Large intestine (tissue), 3 donors: ENCODE data around the gene TCF25. TPM values are rescaled to one million over a fixed set of nuclear protein-coding genes. Genes with fewer than 3 reads are reported as not detected.

ENCODE experiments used
- DNase-seq, 2 donors: peaks; one replicate each; pipeline versions ENCODE4 v3.0.0 to v3.0.0-alpha.2; 2013
- H3K27ac ChIP-seq: one replicate; pipeline ENCODE4 v1.5.1; 2013; ENCODE audit warnings: low read length
- H3K27me3 ChIP-seq: 2 replicates; pipeline ENCODE4 v1.6.1; 2013; ENCODE audit warnings: low read length; ENCODE audit not compliant: control insufficient read depth, insufficient read depth
- H3K36me3 ChIP-seq: 2 replicates; pipeline ENCODE4 v1.6.1; 2013; ENCODE audit warnings: low read length; ENCODE audit not compliant: control insufficient read depth, insufficient read depth
- H3K4me1 ChIP-seq: one replicate; pipeline ENCODE4 v1.6.1; 2013; ENCODE audit warnings: low read length; ENCODE audit not compliant: control insufficient read depth, insufficient read depth
- H3K4me3 ChIP-seq: one replicate; pipeline ENCODE4 v1.5.1; 2013; ENCODE audit warnings: low read length
- H3K9me3 ChIP-seq: one replicate; pipeline ENCODE4 v1.6.1; 2013; ENCODE audit warnings: mild to moderate bottlenecking, low read depth, low read length, moderate library complexity; ENCODE audit not compliant: control insufficient read depth
- WGBS: methylation state at CpG from one replicate; pipeline ENCODE4 v1.1.5; 2013; ENCODE audit warnings: low lambda C conversion rate; ENCODE audit not compliant: insufficient coverage; 5-methylcytosine and 5-hydroxymethylcytosine counted together
- polyA plus RNA-seq: library from polyadenylated mRNA; unstranded; fragments of 120-200 nt; gene quantifications from one replicate; pipeline ENCODE4 v1.2.1, GENCODE V29; 2013

The TCF25 gene
- polyA plus RNA-seq, 1 donor, result 129 TPM

DNA sequence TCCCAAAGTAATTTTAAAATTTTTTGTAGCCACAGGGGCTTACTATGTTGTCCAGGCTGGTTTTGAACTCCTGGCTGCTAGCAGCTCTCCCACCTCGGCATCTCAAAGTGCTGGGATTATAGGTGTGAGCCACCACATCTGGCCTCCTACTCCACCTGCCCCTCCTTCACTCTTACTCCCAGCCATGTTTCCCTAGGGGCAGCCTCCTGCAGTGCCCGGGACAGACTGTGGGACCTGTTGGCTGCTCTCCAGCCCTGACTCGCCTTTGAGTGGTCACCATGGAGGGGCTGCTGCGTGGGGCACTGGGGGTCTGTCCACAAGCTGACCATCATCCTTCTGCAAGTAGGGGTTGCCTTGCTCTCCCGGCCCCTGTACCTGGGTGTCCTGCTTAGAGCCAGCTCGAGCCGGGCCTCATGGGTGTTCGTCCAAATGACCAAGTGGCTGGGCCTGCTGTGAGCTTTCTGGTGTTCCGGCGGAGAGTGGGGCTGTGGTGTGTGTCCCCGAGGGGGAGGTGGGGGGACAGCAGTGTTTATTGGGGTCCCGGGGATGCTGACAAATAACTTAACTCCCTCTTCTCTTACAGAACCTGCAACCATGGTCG lies 28.6 kb upstream of the TCF25 start:
- Histone ChIP-seq H3K27ac (no peak overlapping the region), H3K9me3 (no peaks in the 10 kb centered on the region), H3K4me1 (peaks cover 13% of the 10 kb centered on the region), H3K4me3 (no peak overlapping the region), H3K36me3 (peaks cover 8% of the 10 kb centered on the region), H3K27me3 (no peaks in the 10 kb centered on the region)
- DNase-seq, result no peak
- no CpG with 5 or more reads among the region's 13 CpGs for WGBS

GRCh38 chr16:89845417-89845816 lies 28.0 kb upstream of the TCF25 start:
- no peak overlapping the region for H3K4me3 ChIP-seq
- peaks cover 8% of the 10 kb centered on the region for H3K36me3 ChIP-seq

DNA sequence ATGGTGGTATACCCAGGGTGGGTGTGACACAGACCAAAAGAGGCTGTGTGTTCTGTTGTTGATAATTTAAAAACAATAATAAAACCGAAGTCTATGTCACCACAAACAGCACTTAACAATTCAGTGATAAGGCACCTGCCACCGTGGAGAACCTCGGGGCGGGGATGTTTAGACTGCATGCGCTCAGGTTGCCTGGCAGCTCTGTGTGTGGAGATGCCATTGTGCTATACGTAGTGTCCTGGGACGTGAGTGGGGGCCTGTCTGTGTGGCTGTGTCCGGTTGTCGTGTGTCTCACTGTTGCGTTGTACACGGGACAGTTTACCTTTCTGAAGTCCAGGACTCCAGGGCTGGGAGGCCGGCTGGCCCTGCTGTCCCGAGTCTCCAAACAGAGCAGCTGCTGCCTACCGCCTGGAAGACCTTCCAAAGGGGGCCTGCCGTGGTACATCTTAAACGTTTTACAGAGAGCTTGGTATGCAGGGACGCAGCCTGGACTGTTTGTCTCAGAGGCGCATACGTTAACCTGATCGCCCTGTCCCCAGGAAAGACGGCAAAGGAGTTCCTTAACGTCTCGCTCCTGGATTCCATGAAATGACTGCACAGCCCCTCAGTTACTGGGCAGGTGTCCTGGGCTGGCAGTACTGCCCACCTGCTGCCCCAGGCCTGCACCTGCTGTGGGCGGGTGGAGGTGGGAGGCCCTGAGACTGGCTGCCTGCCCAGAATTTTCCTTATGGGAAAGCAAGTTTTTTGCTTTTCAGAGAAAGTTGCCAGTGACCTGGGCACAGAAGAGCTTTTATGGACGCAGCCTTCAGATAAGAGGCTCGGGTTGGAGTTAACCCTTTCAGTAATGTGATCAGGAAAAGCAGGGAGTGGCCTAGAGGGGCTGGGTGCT lies 26.1 kb upstream of the TCF25 start:
- WGBS, result no CpG with 5 or more reads among the region's 26 CpGs
- H3K27me3 ChIP-seq, result no peaks in the 10 kb centered on the region
- H3K36me3 ChIP-seq, result peaks cover 13% of the 10 kb centered on the region
- peaks cover 3% of the 10 kb centered on the region for H3K9me3 ChIP-seq
- peak; percentile 76 to 85 for DNase-seq
- H3K27ac ChIP-seq, result peak overlapping the region; percentile 30
- peaks cover 13% of the 10 kb centered on the region for H3K4me1 ChIP-seq
- no peak overlapping the region for H3K4me3 ChIP-seq

More at GRCh38 chr16:89845417-89845816, 28.0 kb upstream of the TCF25 start:
- peaks cover 13% of the 10 kb centered on the region for H3K4me1 ChIP-seq
- H3K27ac ChIP-seq, result no peak overlapping the region
- H3K9me3 ChIP-seq, result peaks cover 3% of the 10 kb centered on the region
- DNase-seq, result no peak
- H3K27me3 ChIP-seq, result no peaks in the 10 kb centered on the region
- 100% methylated on average over 1 of the region's 13 CpGs for WGBS

- Histone ChIP-seq H3K9me3 (peaks cover 3% of the 10 kb centered on the region), H3K36me3 (peaks cover 13% of the 10 kb centered on the region), H3K4me1 (peaks cover 13% of the 10 kb centered on the region), H3K27ac (peak overlapping the region; percentile 30), H3K27me3 (no peaks in the 10 kb centered on the region), H3K4me3 (no peak overlapping the region)
- no CpG with 5 or more reads among the region's 14 CpGs for WGBS
- DNase-seq, result peak in 1 of 2 donors; percentile 34
Observed at GRCh38 chr16:89847940-89848297, 25.5 kb upstream of the TCF25 start.

DNA sequence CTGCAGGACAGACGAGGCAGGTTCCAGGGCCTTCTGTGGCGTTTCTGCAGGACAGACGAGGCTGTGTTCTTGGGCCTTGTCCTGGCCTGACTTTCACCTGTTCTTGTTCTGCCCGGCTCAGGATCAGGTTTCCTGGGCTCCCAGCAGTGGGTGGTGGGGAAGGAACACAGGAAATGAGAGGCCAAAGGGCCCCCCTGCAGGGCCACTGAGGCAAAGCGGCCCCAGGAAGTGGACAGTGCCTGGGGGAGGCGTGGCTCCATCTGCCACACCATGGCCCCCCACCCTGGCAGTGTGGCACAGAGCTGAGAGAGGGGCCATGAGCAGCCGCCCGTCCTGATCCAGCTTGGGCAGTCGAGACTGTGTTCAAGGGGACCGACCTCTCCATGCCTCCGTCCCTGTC lies 24.4 kb upstream of the TCF25 start:
- H3K9me3 ChIP-seq, result peaks cover 3% of the 10 kb centered on the region
- no peak overlapping the region for H3K4me3 ChIP-seq
- no peak overlapping the region for H3K27ac ChIP-seq
- H3K4me1 ChIP-seq, result peaks cover 13% of the 10 kb centered on the region
- no peak for DNase-seq
- H3K36me3 ChIP-seq, result peaks cover 22% of the 10 kb centered on the region
- no peaks in the 10 kb centered on the region for H3K27me3 ChIP-seq
- no CpG with 5 or more reads among the region's 11 CpGs for WGBS

DNA sequence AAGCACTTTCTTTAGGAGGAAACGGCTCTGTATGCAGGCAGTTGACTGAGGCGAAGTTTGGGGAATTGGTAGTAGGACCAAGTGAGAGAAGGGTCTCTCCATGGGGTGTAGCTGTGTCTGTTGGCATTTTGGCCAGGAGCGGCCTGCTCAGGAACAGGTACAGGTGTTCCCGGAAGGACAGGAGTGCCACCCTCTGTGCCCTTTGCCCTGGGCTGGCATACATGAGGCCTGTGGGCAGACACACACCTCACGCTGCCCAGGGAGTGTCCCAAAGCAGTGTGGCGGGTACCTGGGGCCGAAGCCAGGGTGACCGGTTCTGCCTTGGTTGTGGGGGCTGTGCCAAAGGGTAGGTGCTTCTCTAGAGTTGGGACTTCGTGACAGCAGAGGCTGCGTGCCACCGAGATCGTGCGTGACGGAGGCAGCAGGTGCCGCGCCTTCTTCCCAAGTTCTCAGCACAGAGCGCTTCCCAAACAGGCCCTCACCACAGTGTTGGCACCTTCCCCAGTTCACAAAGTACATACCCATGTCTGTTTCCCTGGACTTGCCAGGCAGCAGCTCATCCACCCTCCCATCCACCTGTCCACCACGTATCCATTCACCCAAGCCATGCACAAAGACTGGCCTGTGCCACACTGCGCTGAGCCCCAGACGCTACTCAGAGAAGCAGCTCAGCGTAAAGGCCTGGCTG lies 19.9 kb upstream of the TCF25 start:
- no peaks in the 10 kb centered on the region for H3K27me3 ChIP-seq
- no peak overlapping the region for H3K27ac ChIP-seq
- H3K36me3 ChIP-seq, result peaks cover 42% of the 10 kb centered on the region
- H3K9me3 ChIP-seq, result peaks cover 3% of the 10 kb centered on the region
- no peak for DNase-seq
- no peaks in the 10 kb centered on the region for H3K4me1 ChIP-seq
- WGBS, result no CpG with 5 or more reads among the region's 21 CpGs
- H3K4me3 ChIP-seq, result no peak overlapping the region

DNA sequence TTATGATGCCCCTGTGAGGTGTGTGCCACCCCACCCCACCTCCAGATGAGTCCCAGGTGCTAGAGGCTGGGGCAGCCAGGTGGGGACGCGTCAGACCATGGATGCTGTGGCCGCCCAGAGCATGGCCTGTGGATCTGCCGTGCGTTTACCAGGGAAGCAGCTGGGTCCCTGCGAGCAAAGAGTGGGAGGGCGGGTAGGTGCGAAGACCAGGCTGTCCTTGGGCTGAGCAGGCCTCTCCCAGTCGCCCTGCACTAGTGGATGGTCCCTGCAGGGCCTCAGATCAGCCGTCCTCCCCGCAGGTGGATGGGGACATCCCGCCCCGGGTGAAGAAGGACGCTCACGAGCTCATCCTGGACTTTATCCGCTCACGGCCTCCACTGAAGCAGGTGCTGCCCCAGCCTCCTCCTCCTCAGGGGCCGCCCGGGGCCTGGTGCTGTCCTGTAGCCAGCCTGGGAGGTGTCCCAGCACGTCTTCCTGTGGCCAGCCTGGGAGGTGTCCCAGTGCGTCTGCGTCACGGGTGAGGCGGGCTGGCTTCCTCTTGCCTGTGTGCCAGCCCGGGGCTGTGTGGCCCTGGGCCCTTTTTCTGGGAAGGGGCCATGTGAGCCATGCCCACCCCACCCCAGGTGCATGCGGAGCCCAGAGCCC lies 18.0 kb upstream of the TCF25 start:
- no peak overlapping the region for H3K4me3 ChIP-seq
- peaks cover 59% of the 10 kb centered on the region for H3K36me3 ChIP-seq

GRCh38 chr16:89855986-89856385 lies 17.4 kb upstream of the TCF25 start:
- Histone ChIP-seq H3K27me3 (no peaks in the 10 kb centered on the region), H3K4me3 (no peak overlapping the region), H3K36me3 (peaks cover 63% of the 10 kb centered on the region), H3K9me3 (no peaks in the 10 kb centered on the region), H3K4me1 (no peaks in the 10 kb centered on the region), H3K27ac (no peak overlapping the region)
- no CpG with 5 or more reads among the region's 22 CpGs for WGBS
- DNase-seq, result no peak

More for the DNA sequence above, 18.0 kb upstream of the TCF25 start:
- Histone ChIP-seq H3K4me1 (no peaks in the 10 kb centered on the region), H3K9me3 (no peaks in the 10 kb centered on the region), H3K27me3 (no peaks in the 10 kb centered on the region), H3K27ac (no peak overlapping the region)
- WGBS, result no CpG with 5 or more reads among the region's 26 CpGs
- DNase-seq, result no peak

- no peaks in the 10 kb centered on the region for H3K4me1 ChIP-seq
- H3K4me3 ChIP-seq, result no peak overlapping the region
- DNase-seq, result no peak
- no peak overlapping the region for H3K27ac ChIP-seq
- H3K9me3 ChIP-seq, result no peaks in the 10 kb centered on the region
- H3K36me3 ChIP-seq, result peaks cover 75% of the 10 kb centered on the region
- H3K27me3 ChIP-seq, result no peaks in the 10 kb centered on the region
- WGBS, result no CpG with 5 or more reads among the region's 25 CpGs
Observed at GRCh38 chr16:89858973-89859614, 14.3 kb upstream of the TCF25 start.

GRCh38 chr16:89859615-89860007 lies 13.8 kb upstream of the TCF25 start:
- no peak for DNase-seq
- Histone ChIP-seq H3K27me3 (no peaks in the 10 kb centered on the region), H3K9me3 (no peaks in the 10 kb centered on the region), H3K27ac (no peak overlapping the region), H3K4me3 (no peak overlapping the region), H3K4me1 (no peaks in the 10 kb centered on the region), H3K36me3 (peaks cover 75% of the 10 kb centered on the region)
- WGBS, result no CpG with 5 or more reads among the region's 16 CpGs
